CD14-positive monocyte (primary cell): ENCODE results near the gene PDE4B. TPM values are rescaled to one million over a fixed set of nuclear protein-coding genes. Genes with fewer than 3 reads are reported as not detected.

Experiments
- DNase-seq, 3 donors: peaks; one replicate each; pipeline ENCODE4 v3.0.0-alpha.2; 2011 to 2022
- H2AFZ ChIP-seq: 2 replicates; pipeline ENCODE4 v1.6.0; 2012; ENCODE audit warnings: mild to moderate bottlenecking, low read depth, low read length, inconsistent platforms; ENCODE audit not compliant: insufficient read depth, poor library complexity, severe bottlenecking
- H3K27ac ChIP-seq, 2 donors: 1 replicate in 1 of 2; 2 replicates in 1 of 2; pipeline ENCODE4 v1.5.1; 2012 to 2013; ENCODE audit warnings: low read length in 2 of 2, control low read depth in 1 of 2, inconsistent platforms in 1 of 2, low read depth in 1 of 2, mild to moderate bottlenecking in 1 of 2
- H3K27me3 ChIP-seq, 2 donors: one replicate each; pipeline versions ENCODE4 v1.6.0 to v1.6.1; 2011 to 2013; ENCODE audit warnings: low read length in 2 of 2; ENCODE audit not compliant: control insufficient read depth in 2 of 2, insufficient read depth in 2 of 2
- H3K36me3 ChIP-seq, 2 donors: replicated peaks in 1 of 2; 1 replicate in 1 of 2; 2 replicates in 1 of 2; pipeline versions ENCODE4 v1.5.1 to v1.6.1; 2012 to 2013; ENCODE audit warnings: low read length in 2 of 2, control low read depth in 1 of 2, inconsistent platforms in 1 of 2, mild to moderate bottlenecking in 1 of 2; ENCODE audit not compliant: insufficient read depth in 2 of 2, control insufficient read depth in 1 of 2
- H3K4me1 ChIP-seq, 2 donors: 1 replicate in 1 of 2; 2 replicates in 1 of 2; pipeline versions ENCODE4 v1.5.1 to v1.6.1; 2012 to 2013; ENCODE audit warnings: low read length in 2 of 2, control low read depth in 1 of 2, inconsistent platforms in 1 of 2, mild to moderate bottlenecking in 1 of 2, moderate library complexity in 1 of 2; ENCODE audit not compliant: insufficient read depth in 2 of 2, control insufficient read depth in 1 of 2
- H3K4me2 ChIP-seq: replicated peaks from 2 replicates; pipeline ENCODE3; 2012; ENCODE audit warnings: low read length, moderate library complexity, mild to moderate bottlenecking; ENCODE audit not compliant: poor library complexity, severe bottlenecking; ENCODE audit errors: extremely low read depth
- H3K4me3 ChIP-seq, 3 experiments: fragments of 200-600 bp in 1 of 3; sonication (generic) in 1 of 3; replicated peaks in 1 of 3; 1 replicate in 2 of 3; 2 replicates in 1 of 3; pipeline ENCODE4 v1.5.1; 2011 to 2013; ENCODE audit warnings: low read length in 3 of 3, mild to moderate bottlenecking in 3 of 3, control low read depth in 2 of 3, low read depth in 2 of 3, inconsistent platforms in 1 of 3, moderate library complexity in 1 of 3
- H3K79me2 ChIP-seq: 2 replicates; pipeline ENCODE4 v1.6.0; 2012; ENCODE audit warnings: mild to moderate bottlenecking, control low read depth, inconsistent platforms, low read length, moderate library complexity; ENCODE audit not compliant: insufficient read depth
- H3K9ac ChIP-seq: 2 replicates; pipeline ENCODE4 v1.6.0; 2017; ENCODE audit warnings: low read length, mild to moderate bottlenecking; ENCODE audit not compliant: insufficient read depth, poor library complexity, severe bottlenecking
- H3K9me3 ChIP-seq, 2 donors: replicated peaks in 1 of 2; 1 replicate in 1 of 2; 2 replicates in 1 of 2; pipeline versions ENCODE4 v1.5.1 to v1.6.1; 2012 to 2013; ENCODE audit warnings: low read length in 2 of 2, control low read depth in 1 of 2; ENCODE audit not compliant: control insufficient read depth in 1 of 2, insufficient read depth in 1 of 2
- H4K20me1 ChIP-seq: 2 replicates; pipeline ENCODE4 v1.6.0; 2012; ENCODE audit warnings: mild to moderate bottlenecking, low read length, control low read depth, moderate library complexity; ENCODE audit not compliant: insufficient read depth
- H3K27ac Mint-ChIP-seq, 7 donors: one replicate each; pipeline ENCODE4 v1.8.0; 2020; ENCODE audit warnings: mild to moderate bottlenecking in 7 of 7, mixed read lengths in 7 of 7, moderate library complexity in 6 of 7, inconsistent platforms in 2 of 7
- H3K27me3 Mint-ChIP-seq, 3 donors: one replicate each; pipeline ENCODE4 v1.8.0; 2021 to 2022; ENCODE audit warnings: low read depth in 3 of 3, mild to moderate bottlenecking in 3 of 3, mixed read lengths in 3 of 3, moderate library complexity in 3 of 3, inconsistent platforms in 1 of 3
- H3K36me3 Mint-ChIP-seq, 2 donors: one replicate each; pipeline ENCODE4 v1.8.0; 2020; ENCODE audit warnings: mixed read lengths in 2 of 2, inconsistent platforms in 1 of 2, mild to moderate bottlenecking in 1 of 2
- H3K4me1 Mint-ChIP-seq: one replicate; pipeline ENCODE4 v1.8.0; 2020; ENCODE audit warnings: mild to moderate bottlenecking, mixed read lengths
- H3K4me3 Mint-ChIP-seq, 2 donors: one replicate each; pipeline ENCODE4 v1.8.0; 2020; ENCODE audit warnings: mild to moderate bottlenecking in 2 of 2, mixed read lengths in 2 of 2, moderate library complexity in 1 of 2
- H3K9me3 Mint-ChIP-seq, 7 donors: one replicate each; pipeline ENCODE4 v1.8.0; 2020 to 2022; ENCODE audit warnings: mixed read lengths in 7 of 7, mild to moderate bottlenecking in 6 of 7, moderate library complexity in 6 of 7, inconsistent platforms in 2 of 7
- CTCF ChIP-seq: fragments of 200-600 bp; IDR thresholded peaks from one replicate; pipeline ENCODE4 v1.8.0; 2022; ENCODE audit warnings: antibody characterized with exemption, mild to moderate bottlenecking
- WGBS: methylation state at CpG from one replicate; pipeline ENCODE4 v1.1.5; 2013; ENCODE audit warnings: missing lambda C conversion rate; ENCODE audit not compliant: insufficient coverage; 5-methylcytosine and 5-hydroxymethylcytosine counted together
- intact Hi-C, 2 donors: fragments of 100-400 bp; cut with micrococcal nuclease; formaldehyde crosslinking; loops; one replicate each; pipeline versions ENCODE4 v1.15.0 to v1.15.1; 2023
- polyA plus RNA-seq, 3 donors: library from polyadenylated mRNA; depleted of rRNA in 1 of 3; unstranded in 2 of 3; stranded (reverse) in 1 of 3; fragments of 300-500 nt in 2 of 3; fragments of >200 nt in 1 of 3; fragmentation: Illumina TruSeq in 2 of 3; gene quantifications; 1 replicate in 2 of 3; 2 replicates in 1 of 3; pipeline ENCODE4 v1.2.3, GENCODE V29; 2012 to 2021

Gene PDE4B
- polyA plus RNA-seq, 3 donors, result 17.2 to 52.8 (median 25.2) TPM

GRCh38 chr1:65764052-65764451 is 28.6 kb upstream of the PDE4B start:
- H2AFZ ChIP-seq, result no peak overlapping the region
- no peaks in the 10 kb centered on the region for H3K4me1 ChIP-seq
- H3K9me3 ChIP-seq, result peaks cover 7 to 15% of the 10 kb centered on the region in 2 donors
- no peak overlapping the region for H3K4me2 ChIP-seq
- peaks cover 13 to 20% (median 16%) of the 10 kb centered on the region in 7 donors for H3K9me3 Mint-ChIP-seq
- no peak overlapping the region for H3K27ac Mint-ChIP-seq
- no peak overlapping the region for H3K4me3 ChIP-seq
- H4K20me1 ChIP-seq, result no peaks in the 10 kb centered on the region
- H3K4me3 Mint-ChIP-seq, result no peak overlapping the region
- no peak for DNase-seq
- no peaks in the 10 kb centered on the region for H3K36me3 Mint-ChIP-seq
- no peaks in the 10 kb centered on the region for H3K36me3 ChIP-seq
- TF ChIP-seq CTCF, result no peak
- no peak overlapping the region for H3K9ac ChIP-seq
- H3K27me3 ChIP-seq, result no peaks in the 10 kb centered on the region
- H3K27ac ChIP-seq, result no peak overlapping the region
- intact Hi-C loops, result no loop called here
- H3K27me3 Mint-ChIP-seq, result peaks cover 0 to 2% (median 0%) of the 10 kb centered on the region in 3 donors
- no peaks in the 10 kb centered on the region for H3K79me2 ChIP-seq
- H3K4me1 Mint-ChIP-seq, result no peaks in the 10 kb centered on the region

DNA sequence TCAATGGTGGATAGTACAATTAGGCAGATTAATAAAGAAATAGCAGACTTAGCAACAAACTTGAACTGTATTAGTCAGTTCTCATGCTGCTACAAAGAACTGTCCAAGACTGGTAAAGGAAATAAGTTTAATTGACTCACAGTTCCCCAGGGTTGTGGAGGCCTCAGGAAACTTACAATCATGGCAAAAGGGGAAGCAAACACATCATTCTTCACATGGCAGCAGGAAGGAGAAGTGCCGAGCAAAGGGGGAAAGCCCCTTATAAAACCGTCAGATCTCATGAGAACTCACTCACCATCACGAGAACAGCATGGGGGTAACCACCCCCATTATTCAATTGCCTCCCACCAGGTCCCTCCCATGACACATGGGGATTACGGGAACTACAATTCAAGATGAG is 27.1 kb upstream of the PDE4B start:
- Mint-ChIP-seq H3K4me3 (no peak overlapping the region), H3K27me3 (peaks cover 0 to 2% (median 0%) of the 10 kb centered on the region in 3 donors), H3K36me3 (no peaks in the 10 kb centered on the region), H3K27ac (peak overlapping the region in 4 of 7 donors; percentile 1 to 68 (median 8)), H3K9me3 (peaks cover 13 to 19% (median 17%) of the 10 kb centered on the region in 7 donors), H3K4me1 (no peaks in the 10 kb centered on the region)
- H4K20me1 ChIP-seq, result no peaks in the 10 kb centered on the region
- H3K27me3 ChIP-seq, result no peaks in the 10 kb centered on the region
- H3K4me1 ChIP-seq, result no peaks in the 10 kb centered on the region
- TF ChIP-seq CTCF, result no peak
- H2AFZ ChIP-seq, result no peak overlapping the region
- no peaks in the 10 kb centered on the region for H3K36me3 ChIP-seq
- H3K4me3 ChIP-seq, result no peak overlapping the region
- H3K27ac ChIP-seq, result peak overlapping the region in 1 of 2 donors; percentile 57
- peaks cover 7 to 15% of the 10 kb centered on the region in 2 donors for H3K9me3 ChIP-seq
- no peak overlapping the region for H3K9ac ChIP-seq
- intact Hi-C loops, result no loop called here
- DNase-seq, result peak; percentile 37 to 80 (median 58)
- H3K79me2 ChIP-seq, result no peaks in the 10 kb centered on the region
- no peak overlapping the region for H3K4me2 ChIP-seq
- WGBS, result 90% methylated on average over 2 of the region's 4 CpGs
